Measurements from ENCODE around the gene KRTAP5-3. TPM values are rescaled to one million over a fixed set of nuclear protein-coding genes. Genes with fewer than 3 reads are reported as not detected.

Gene KRTAP5-3
- total and polyA plus RNA-seq, 4 donors, result not detected

GRCh38 chr11:1645357-1645821, 37.1 kb upstream of the KRTAP5-3 start:
- ATAC-seq (ENCODE audit: low FRiP score) (no peak), DNase-seq (peak; percentile 17 to 62)
- Histone ChIP-seq H3K27me3 (ENCODE audit: control insufficient read depth in 1 of 2, insufficient read depth in 2 of 2, low read length in 1 of 2) (no peaks in the 10 kb centered on the region), H3K36me3 (ENCODE audit: control insufficient read depth in 1 of 2, insufficient read depth in 2 of 2, low read length in 1 of 2) (no peaks in the 10 kb centered on the region), H3K4me1 (ENCODE audit: control insufficient read depth in 1 of 2, insufficient read depth in 2 of 2, low read length in 2 of 2) (no peaks in the 10 kb centered on the region), H3K27ac (ENCODE audit: low read depth in 1 of 2, low read length in 2 of 2) (no peak overlapping the region), H3K9me3 (ENCODE audit: control insufficient read depth, low read length) (no peaks in the 10 kb centered on the region), H3K4me3 (ENCODE audit: low read length in 2 of 2) (no peak overlapping the region)
- intact Hi-C loops (cut with DNase I), result no loop called here
- 79 to 85% methylated on average over 12 of the region's 12 CpGs for WGBS, 2 donors

DNA sequence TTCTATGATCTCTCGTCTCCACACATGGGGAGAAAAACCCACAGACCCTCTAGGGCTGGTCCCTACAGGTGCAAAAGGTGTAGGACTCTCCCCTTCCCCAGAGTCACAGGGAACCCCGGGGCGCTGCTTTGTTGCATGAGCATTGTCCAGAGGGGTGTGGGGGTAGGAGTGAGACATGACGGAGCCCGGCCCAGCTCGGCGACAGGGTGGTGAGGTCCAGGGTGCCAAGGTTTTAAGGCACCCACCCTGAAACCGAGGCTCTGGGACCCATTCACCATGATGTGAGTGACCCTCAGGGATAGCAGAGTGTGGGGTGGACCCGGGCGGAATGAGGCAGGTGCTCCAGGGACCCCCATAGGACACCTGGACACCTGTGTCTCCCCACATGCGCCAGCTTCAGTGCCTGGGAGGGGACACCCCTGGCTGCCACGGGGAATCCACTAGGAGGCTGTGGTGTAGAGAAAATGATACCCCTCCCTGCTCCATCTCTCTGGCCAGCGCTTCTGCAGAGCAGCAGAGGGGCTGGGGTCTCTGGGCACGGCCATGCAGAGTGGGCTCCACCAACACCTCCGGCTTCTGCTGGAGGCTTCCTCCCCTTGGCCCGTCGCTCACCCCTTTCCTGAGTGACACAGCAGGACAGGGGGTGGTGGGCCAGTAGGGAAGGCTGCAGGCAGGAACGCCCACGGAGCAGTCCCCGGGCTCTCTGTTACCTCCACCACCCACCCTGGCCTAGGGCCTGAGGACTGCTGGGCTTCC, 36.5 kb upstream of the KRTAP5-3 start:
- no peaks in the 10 kb centered on the region for H3K36me3 ChIP-seq (ENCODE audit: control insufficient read depth in 1 of 2, insufficient read depth in 2 of 2, low read length in 1 of 2)
- no peaks in the 10 kb centered on the region for H3K9me3 ChIP-seq (ENCODE audit: control insufficient read depth, low read length)
- DNase-seq, result peak; percentile 33 to 59
- intact Hi-C loops (cut with DNase I), result no loop called here
- no peak for ATAC-seq (ENCODE audit: low FRiP score)
- no peaks in the 10 kb centered on the region for H3K4me1 ChIP-seq (ENCODE audit: control insufficient read depth in 1 of 2, insufficient read depth in 2 of 2, low read length in 2 of 2)
- H3K27me3 ChIP-seq (ENCODE audit: control insufficient read depth in 1 of 2, insufficient read depth in 2 of 2, low read length in 1 of 2), result no peaks in the 10 kb centered on the region
- no peak overlapping the region for H3K27ac ChIP-seq (ENCODE audit: low read depth in 1 of 2, low read length in 2 of 2)
- no peak overlapping the region for H3K4me3 ChIP-seq (ENCODE audit: low read length in 2 of 2)
- WGBS, 2 donors, result 81 to 83% methylated on average over 20 of the region's 20 CpGs

DNA sequence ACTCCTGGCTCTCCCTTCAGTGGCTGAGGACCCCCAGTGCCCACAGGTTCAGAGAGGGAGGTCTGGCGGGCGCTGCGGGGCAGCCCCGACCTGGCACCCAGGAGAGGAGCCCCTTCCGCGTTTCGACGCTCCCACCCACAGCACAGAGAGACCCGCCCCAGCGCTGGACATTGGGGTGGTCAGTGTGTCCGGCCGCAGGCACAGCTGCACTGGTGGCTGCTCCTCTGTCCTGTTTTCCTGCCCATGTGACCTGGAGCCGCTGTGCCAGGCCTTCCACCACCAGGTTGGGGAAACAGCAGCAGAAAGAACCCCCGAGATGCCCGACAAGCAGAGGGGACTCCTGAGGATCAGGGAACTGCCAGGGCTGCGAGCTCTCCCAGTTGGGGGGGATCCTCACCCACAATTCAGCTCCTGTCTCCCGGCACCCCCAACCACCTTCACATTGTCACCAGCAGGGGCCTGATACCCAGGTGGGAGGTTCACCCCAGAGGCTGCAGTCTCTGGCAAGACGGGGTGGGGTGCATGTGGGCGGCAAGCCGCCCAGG, 35.0 kb upstream of the KRTAP5-3 start:
- Histone ChIP-seq H3K4me3 (ENCODE audit: low read length in 2 of 2) (no peak overlapping the region), H3K27ac (ENCODE audit: low read depth in 1 of 2, low read length in 2 of 2) (no peak overlapping the region), H3K4me1 (ENCODE audit: control insufficient read depth in 1 of 2, insufficient read depth in 2 of 2, low read length in 2 of 2) (no peaks in the 10 kb centered on the region), H3K9me3 (ENCODE audit: control insufficient read depth, low read length) (no peaks in the 10 kb centered on the region), H3K27me3 (ENCODE audit: control insufficient read depth in 1 of 2, insufficient read depth in 2 of 2, low read length in 1 of 2) (no peaks in the 10 kb centered on the region), H3K36me3 (ENCODE audit: control insufficient read depth in 1 of 2, insufficient read depth in 2 of 2, low read length in 1 of 2) (no peaks in the 10 kb centered on the region)
- intact Hi-C loops (cut with DNase I), result no loop called here
- WGBS, 2 donors, result 93 to 94% methylated on average over 18 to 20 of the region's 20 CpGs
- ATAC-seq (ENCODE audit: low FRiP score) (peak; percentile 11), DNase-seq (peak; percentile 40 to 58)

DNA sequence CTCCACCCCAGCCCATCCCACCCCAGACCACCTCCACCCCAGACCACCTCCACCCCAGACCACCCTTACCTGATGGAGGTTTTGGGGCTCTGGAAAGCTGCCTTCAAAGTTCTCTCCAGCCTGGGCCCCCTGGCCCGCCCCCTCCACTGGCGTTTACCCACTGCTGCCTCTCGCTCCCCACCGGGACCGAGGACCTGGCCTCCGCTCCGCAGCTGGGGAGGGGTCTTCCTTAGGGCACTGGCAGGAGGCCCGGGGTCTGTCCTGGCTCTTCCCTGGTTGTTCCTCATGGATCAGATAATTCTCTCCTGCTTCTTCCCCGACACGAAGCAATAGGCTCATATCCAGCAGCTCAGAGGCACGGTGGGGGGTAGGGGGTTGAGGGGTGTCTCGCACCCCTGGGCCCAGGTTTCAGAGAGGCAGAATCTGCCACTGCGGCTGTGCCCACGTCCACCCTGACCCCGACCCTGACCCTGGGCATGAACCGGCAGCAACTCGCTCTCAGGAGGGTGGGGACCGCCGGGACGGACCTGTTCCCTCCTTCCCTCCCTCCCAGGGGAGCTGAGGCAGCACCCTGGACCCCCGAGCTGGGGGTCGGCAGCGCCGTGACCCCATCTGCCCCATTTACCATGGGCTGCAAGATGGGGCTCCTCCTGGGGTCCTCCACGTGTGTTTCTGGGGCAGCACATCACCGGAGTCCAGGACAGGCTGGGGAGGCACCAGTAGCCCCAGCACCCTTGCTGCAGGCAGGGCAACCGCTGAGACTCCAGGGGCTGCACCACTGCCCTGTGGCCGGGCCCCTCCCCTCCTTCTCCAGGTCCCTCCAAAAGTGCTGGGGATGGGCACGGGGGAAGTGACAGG, 34.3 kb upstream of the KRTAP5-3 start:
- Histone ChIP-seq H3K4me3 (ENCODE audit: low read length in 2 of 2) (no peak overlapping the region), H3K9me3 (ENCODE audit: control insufficient read depth, low read length) (no peaks in the 10 kb centered on the region), H3K27me3 (ENCODE audit: control insufficient read depth in 1 of 2, insufficient read depth in 2 of 2, low read length in 1 of 2) (no peaks in the 10 kb centered on the region), H3K4me1 (ENCODE audit: control insufficient read depth in 1 of 2, insufficient read depth in 2 of 2, low read length in 2 of 2) (no peaks in the 10 kb centered on the region), H3K27ac (ENCODE audit: low read depth in 1 of 2, low read length in 2 of 2) (no peak overlapping the region), H3K36me3 (ENCODE audit: control insufficient read depth in 1 of 2, insufficient read depth in 2 of 2, low read length in 1 of 2) (no peaks in the 10 kb centered on the region)
- DNase-seq, result peak in 1 of 2 donors; percentile 30
- intact Hi-C loops (cut with DNase I), result no loop called here
- WGBS, 2 donors, result 75 to 81% methylated on average over 25 to 29 of the region's 29 CpGs
- no peak for ATAC-seq (ENCODE audit: low FRiP score)

DNA sequence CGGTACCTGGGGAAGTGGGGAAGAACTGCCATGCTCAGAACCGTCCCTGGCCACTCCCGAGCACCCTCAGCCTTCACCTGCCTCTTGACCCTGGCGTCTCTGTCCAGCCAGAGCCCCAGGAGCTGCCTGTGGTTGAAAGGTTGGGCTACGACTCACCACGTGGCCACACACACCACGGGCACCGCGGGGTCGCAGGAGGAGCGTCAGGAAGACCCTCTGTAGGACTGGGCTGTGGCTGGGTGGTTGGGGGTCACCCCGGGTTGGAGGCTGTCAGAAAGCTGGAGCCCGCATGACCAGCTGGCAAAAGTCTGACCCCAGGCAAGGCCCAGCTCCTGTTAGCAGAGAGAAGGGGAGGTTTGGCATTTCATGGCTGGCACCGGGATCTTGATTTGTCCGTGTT, 32.8 kb upstream of the KRTAP5-3 start:
- no peak overlapping the region for H3K4me3 ChIP-seq (ENCODE audit: low read length in 2 of 2)
- WGBS, 2 donors, result 87 to 90% methylated on average over 15 of the region's 15 CpGs
- no peaks in the 10 kb centered on the region for H3K36me3 ChIP-seq (ENCODE audit: control insufficient read depth in 1 of 2, insufficient read depth in 2 of 2, low read length in 1 of 2)
- H3K9me3 ChIP-seq (ENCODE audit: control insufficient read depth, low read length), result no peaks in the 10 kb centered on the region
- ATAC-seq (ENCODE audit: low FRiP score) (no peak), DNase-seq (peak; percentile 27 to 76)
- no peaks in the 10 kb centered on the region for H3K27me3 ChIP-seq (ENCODE audit: control insufficient read depth in 1 of 2, insufficient read depth in 2 of 2, low read length in 1 of 2)
- no peaks in the 10 kb centered on the region for H3K4me1 ChIP-seq (ENCODE audit: control insufficient read depth in 1 of 2, insufficient read depth in 2 of 2, low read length in 2 of 2)
- no peak overlapping the region for H3K27ac ChIP-seq (ENCODE audit: low read depth in 1 of 2, low read length in 2 of 2)
- intact Hi-C loops (cut with DNase I), result no loop called here

- no peak for ATAC-seq (ENCODE audit: low FRiP score)
Observed at GRCh38 chr11:1640076-1640946, 32.0 kb upstream of the KRTAP5-3 start.

GRCh38 chr11:1639666-1640065, 31.4 kb upstream of the KRTAP5-3 start:
- Histone ChIP-seq H3K27ac (ENCODE audit: low read depth in 1 of 2, low read length in 2 of 2) (no peak overlapping the region), H3K27me3 (ENCODE audit: control insufficient read depth in 1 of 2, insufficient read depth in 2 of 2, low read length in 1 of 2) (no peaks in the 10 kb centered on the region), H3K36me3 (ENCODE audit: control insufficient read depth in 1 of 2, insufficient read depth in 2 of 2, low read length in 1 of 2) (no peaks in the 10 kb centered on the region), H3K9me3 (ENCODE audit: control insufficient read depth, low read length) (no peaks in the 10 kb centered on the region), H3K4me1 (ENCODE audit: control insufficient read depth in 1 of 2, insufficient read depth in 2 of 2, low read length in 2 of 2) (no peaks in the 10 kb centered on the region), H3K4me3 (ENCODE audit: low read length in 2 of 2) (no peak overlapping the region)
- 42 to 50% methylated on average over 15 of the region's 15 CpGs for WGBS, 2 donors
- DNase-seq, result peak in 1 of 2 donors; percentile 39
- ATAC-seq (ENCODE audit: low FRiP score), result no peak
- intact Hi-C loops (cut with DNase I), result no loop called here

More at GRCh38 chr11:1640076-1640946, 32.0 kb upstream of the KRTAP5-3 start:
- Histone ChIP-seq H3K27ac (ENCODE audit: low read depth in 1 of 2, low read length in 2 of 2) (no peak overlapping the region), H3K27me3 (ENCODE audit: control insufficient read depth in 1 of 2, insufficient read depth in 2 of 2, low read length in 1 of 2) (no peaks in the 10 kb centered on the region), H3K9me3 (ENCODE audit: control insufficient read depth, low read length) (no peaks in the 10 kb centered on the region), H3K4me3 (ENCODE audit: low read length in 2 of 2) (no peak overlapping the region), H3K36me3 (ENCODE audit: control insufficient read depth in 1 of 2, insufficient read depth in 2 of 2, low read length in 1 of 2) (no peaks in the 10 kb centered on the region), H3K4me1 (ENCODE audit: control insufficient read depth in 1 of 2, insufficient read depth in 2 of 2, low read length in 2 of 2) (no peaks in the 10 kb centered on the region)
- peak; percentile 41 to 61 for DNase-seq
- intact Hi-C loops (cut with DNase I), result no loop called here
- 53% methylated on average over 32 of the region's 32 CpGs for WGBS, 2 donors

DNA sequence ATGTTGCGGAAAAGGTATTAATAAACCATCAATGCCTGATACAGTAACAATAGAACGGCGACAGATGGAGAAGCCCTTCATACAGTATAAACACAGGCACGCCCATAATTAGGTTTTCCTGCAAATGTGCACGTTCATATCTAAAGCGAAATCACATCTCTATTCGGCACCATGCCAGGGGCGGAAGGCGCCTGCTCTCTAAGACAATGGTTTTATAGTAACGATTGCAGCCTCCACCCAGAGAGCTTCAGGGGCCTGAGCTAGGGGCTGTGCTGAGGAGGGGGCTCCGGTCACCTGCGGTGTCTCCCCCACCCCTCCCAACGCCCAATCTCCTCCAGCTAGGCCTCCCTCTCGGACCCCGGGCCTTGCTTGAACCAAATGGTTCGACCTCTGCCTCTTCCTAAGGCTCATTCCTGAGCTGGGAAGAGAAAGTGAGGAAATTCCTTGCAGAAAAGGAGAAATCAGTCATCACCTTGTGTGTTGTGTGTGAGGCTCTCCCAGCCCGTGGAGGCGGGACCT, 30.9 kb upstream of the KRTAP5-3 start:
- ATAC-seq (ENCODE audit: low FRiP score) (no peak), DNase-seq (peak in 1 of 2 donors; percentile 26)
- WGBS, 2 donors, result 47 to 60% methylated on average over 18 of the region's 18 CpGs
- Histone ChIP-seq H3K27me3 (ENCODE audit: control insufficient read depth in 1 of 2, insufficient read depth in 2 of 2, low read length in 1 of 2) (no peaks in the 10 kb centered on the region), H3K9me3 (ENCODE audit: control insufficient read depth, low read length) (no peaks in the 10 kb centered on the region), H3K27ac (ENCODE audit: low read depth in 1 of 2, low read length in 2 of 2) (no peak overlapping the region), H3K36me3 (ENCODE audit: control insufficient read depth in 1 of 2, insufficient read depth in 2 of 2, low read length in 1 of 2) (no peaks in the 10 kb centered on the region), H3K4me3 (ENCODE audit: low read length in 2 of 2) (no peak overlapping the region), H3K4me1 (ENCODE audit: control insufficient read depth in 1 of 2, insufficient read depth in 2 of 2, low read length in 2 of 2) (no peaks in the 10 kb centered on the region)
- intact Hi-C loops (cut with DNase I), result no loop called here
